ENCODE data around the gene LMCD1.

GRCh38 chr3:8618950-8619349, 117.3 kb downstream of the LMCD1 start:
- no peak for TF ChIP-seq CTCF (IDR thresholded peaks at IDR 0.05)
- no peak for TF ChIP-seq POLR2A (IDR thresholded peaks at IDR 0.05; ENCODE audit: low read depth)
- no peak for TF ChIP-seq POLR2AphosphoS5 (IDR thresholded peaks at IDR 0.05)
